ENCODE data around the gene RCAN1. TPM values are rescaled to one million over a fixed set of nuclear protein-coding genes. Genes with fewer than 3 reads are reported as not detected.

The RCAN1 gene
- total and polyA plus RNA-seq, 4 donors: 12.2 to 32.8 (median 29.8) TPM

DNA sequence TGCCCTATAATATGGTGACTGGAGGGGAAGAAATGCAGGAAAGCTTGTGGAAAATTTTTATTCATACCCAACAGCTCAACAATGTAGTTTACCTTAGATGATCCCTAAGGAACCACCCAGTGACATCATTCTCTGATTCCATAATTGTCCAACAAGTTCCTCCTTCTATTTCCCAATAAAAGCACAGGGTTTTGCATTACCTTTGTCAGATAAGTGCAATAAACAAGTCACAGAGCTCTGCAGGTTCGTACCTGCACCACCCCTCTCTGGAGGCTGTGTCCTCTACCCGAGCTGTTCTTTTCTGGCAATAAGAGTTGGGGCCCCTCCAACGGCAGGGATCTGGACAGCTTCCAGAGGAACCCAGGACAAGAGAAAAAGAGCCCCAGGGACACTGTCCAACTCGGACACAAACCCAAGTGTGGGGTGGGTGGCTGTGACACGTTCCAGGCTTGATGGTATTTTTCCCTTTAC is 38.8 kb downstream of the RCAN1 start:
- no peaks in the 10 kb centered on the region for H3K27me3 ChIP-seq (ENCODE audit: control insufficient read depth in 3 of 3, insufficient read depth in 3 of 3, low read length in 2 of 3)
- ATAC-seq (ENCODE audit: insufficient read depth, low FRiP score): no peak
- no peaks in the 10 kb centered on the region for H3K9me3 ChIP-seq (ENCODE audit: control insufficient read depth in 4 of 4, insufficient read depth in 3 of 4, low read length in 3 of 4)
- H3K36me3 ChIP-seq (ENCODE audit: control insufficient read depth in 4 of 4, insufficient read depth in 4 of 4, low read length in 4 of 4): no peaks in the 10 kb centered on the region
- H3K4me1 ChIP-seq (ENCODE audit: control insufficient read depth in 5 of 5, insufficient read depth in 5 of 5, low read length in 5 of 5): peaks cover 0 to 12% (median 7%) of the 10 kb centered on the region in 5 donors
- TF ChIP-seq CTCF (IDR thresholded peaks at IDR 0.05; ENCODE audit: control extremely low read depth, extremely low read depth): no peak
- 49 to 75% methylated on average over 5 of the region's 5 CpGs for WGBS, 2 donors
- H3K27ac ChIP-seq (ENCODE audit: low read depth in 1 of 2, low read length in 1 of 2): peak overlapping the region in 1 of 2 donors; percentile 72
- H3K9ac ChIP-seq (ENCODE audit: insufficient read depth in 1 of 2, low read length in 2 of 2): no peak overlapping the region
- peak in 2 of 3 donors; percentile 44 to 56 for DNase-seq
- no peak overlapping the region for H3K4me3 ChIP-seq

DNA sequence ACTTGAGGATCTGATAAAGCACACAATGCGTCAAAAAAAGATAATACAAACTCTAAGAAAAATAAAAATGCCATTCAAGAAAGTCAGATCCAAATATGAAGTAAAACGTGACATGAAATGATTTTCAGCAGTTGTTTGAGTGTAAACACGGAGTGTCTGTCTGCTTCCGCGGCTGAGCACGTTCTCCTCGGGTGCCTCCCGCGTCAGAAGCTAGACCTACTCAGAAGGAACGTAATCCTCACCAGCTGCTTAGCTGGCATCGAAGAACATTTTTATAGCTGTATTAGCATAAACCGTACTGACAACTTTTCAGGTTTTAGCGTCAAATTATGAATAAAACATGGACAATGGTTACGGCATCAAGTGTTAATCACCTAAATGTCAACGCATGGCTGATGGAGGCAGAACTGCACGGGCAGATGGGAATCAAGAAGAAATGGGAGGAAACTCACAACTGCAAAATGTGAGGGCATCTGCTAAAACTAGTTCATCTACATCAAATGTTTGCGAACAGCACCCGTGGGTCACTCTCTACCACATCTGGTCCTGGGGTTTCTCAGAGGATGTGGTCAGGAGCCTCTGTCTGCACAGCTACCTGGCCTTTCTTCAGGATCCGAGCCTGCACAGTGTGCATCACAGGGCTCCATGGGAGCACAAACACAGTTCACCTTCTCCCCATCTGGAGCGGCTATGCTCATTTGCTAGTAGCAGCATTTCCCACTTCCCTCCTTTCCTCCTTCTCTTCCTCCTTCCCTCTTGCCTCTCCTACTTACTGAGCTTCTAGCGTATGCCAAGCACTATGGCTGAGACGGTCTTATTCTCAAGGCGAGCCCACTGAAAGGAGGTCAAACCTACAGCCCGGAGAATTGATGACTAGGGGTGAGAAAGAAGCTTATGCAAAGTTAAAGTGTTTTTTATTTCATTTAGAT is 40.0 kb downstream of the RCAN1 start:
- no peak overlapping the region for H3K9ac ChIP-seq (ENCODE audit: insufficient read depth in 1 of 2, low read length in 2 of 2)
- H3K27me3 ChIP-seq (ENCODE audit: control insufficient read depth in 3 of 3, insufficient read depth in 3 of 3, low read length in 2 of 3): no peaks in the 10 kb centered on the region
- no peak for TF ChIP-seq CTCF (IDR thresholded peaks at IDR 0.05; ENCODE audit: control extremely low read depth, extremely low read depth)
- peaks cover 0 to 12% (median 7%) of the 10 kb centered on the region in 5 donors for H3K4me1 ChIP-seq (ENCODE audit: control insufficient read depth in 5 of 5, insufficient read depth in 5 of 5, low read length in 5 of 5)
- DNase-seq (no peak), ATAC-seq (ENCODE audit: insufficient read depth, low FRiP score) (no peak)
- no peaks in the 10 kb centered on the region for H3K36me3 ChIP-seq (ENCODE audit: control insufficient read depth in 4 of 4, insufficient read depth in 4 of 4, low read length in 4 of 4)
- H3K27ac ChIP-seq (ENCODE audit: low read depth in 1 of 2, low read length in 1 of 2): no peak overlapping the region
- H3K9me3 ChIP-seq (ENCODE audit: control insufficient read depth in 4 of 4, insufficient read depth in 3 of 4, low read length in 3 of 4): no peaks in the 10 kb centered on the region
- H3K4me3 ChIP-seq: no peak overlapping the region
- WGBS, 2 donors: 91 to 93% methylated on average over 24 of the region's 24 CpGs

DNA sequence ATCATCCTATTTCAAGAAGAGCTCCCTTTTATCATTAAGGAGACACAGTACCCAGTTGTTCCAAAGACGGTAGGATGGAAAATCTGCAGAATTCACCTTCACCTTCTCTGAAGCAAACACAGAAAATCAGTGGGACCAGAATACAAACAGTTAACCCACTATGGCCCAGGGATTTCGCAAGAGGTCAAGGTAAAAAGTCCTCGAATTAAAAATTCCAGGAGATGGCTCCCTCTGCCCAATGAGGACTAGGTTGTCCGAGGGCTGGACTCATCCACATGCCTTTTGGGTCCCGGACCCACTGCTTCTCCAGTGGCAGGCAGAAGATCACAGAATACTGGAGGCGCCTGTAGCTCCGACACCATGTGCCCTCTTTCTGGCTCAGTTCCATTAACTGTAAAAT is 42.9 kb downstream of the RCAN1 start:
- no peak overlapping the region for H3K27ac ChIP-seq (ENCODE audit: low read depth in 1 of 2, low read length in 1 of 2)
- H3K4me1 ChIP-seq (ENCODE audit: control insufficient read depth in 5 of 5, insufficient read depth in 5 of 5, low read length in 5 of 5): peaks cover 0 to 10% (median 7%) of the 10 kb centered on the region in 5 donors
- no peaks in the 10 kb centered on the region for H3K9me3 ChIP-seq (ENCODE audit: control insufficient read depth in 4 of 4, insufficient read depth in 3 of 4, low read length in 3 of 4)
- WGBS, 2 donors: 78 to 81% methylated on average over 7 of the region's 7 CpGs
- DNase-seq (no peak), ATAC-seq (ENCODE audit: insufficient read depth, low FRiP score) (no peak)
- no peaks in the 10 kb centered on the region for H3K27me3 ChIP-seq (ENCODE audit: control insufficient read depth in 3 of 3, insufficient read depth in 3 of 3, low read length in 2 of 3)
- no peak for TF ChIP-seq CTCF (IDR thresholded peaks at IDR 0.05; ENCODE audit: control extremely low read depth, extremely low read depth)
- no peak overlapping the region for H3K9ac ChIP-seq (ENCODE audit: insufficient read depth in 1 of 2, low read length in 2 of 2)
- no peaks in the 10 kb centered on the region for H3K36me3 ChIP-seq (ENCODE audit: control insufficient read depth in 4 of 4, insufficient read depth in 4 of 4, low read length in 4 of 4)
- no peak overlapping the region for H3K4me3 ChIP-seq

Measured in lung (tissue), 12 donors.